K562 (cell line): ENCODE results near the gene PMVK. TPM values are rescaled to one million over a fixed set of nuclear protein-coding genes. Genes with fewer than 3 reads are reported as not detected.

Experiments
- CREM ChIP-seq: IDR thresholded peaks from 2 replicates; pipeline ENCODE4 v1.6.1; 2014; ENCODE audit warnings: antibody characterized with exemption, low read depth
- E2F4 ChIP-seq: sonication (generic); formaldehyde crosslinking; IDR thresholded peaks from 2 replicates; pipeline ENCODE4 v1.8.0; 2022; ENCODE audit warnings: mild to moderate bottlenecking, low read depth, missing genetic modification reagents
- FOXK2 ChIP-seq, 2 experiments: fragments of 450-650 bp; IDR thresholded peaks in 1 of 2; conservative IDR thresholded peaks in 1 of 2; 2 replicates each; pipeline ENCODE4 v1.6.1; 2016; ENCODE audit warnings: low read depth in 2 of 2, mild to moderate bottlenecking in 1 of 2
- GABPB1 ChIP-seq: sonication (generic); formaldehyde crosslinking; IDR thresholded peaks from 2 replicates; pipeline ENCODE4 v1.8.0; 2022; ENCODE audit warnings: mild to moderate bottlenecking, missing genetic modification reagents
- GATA2 ChIP-seq: sonication (generic); formaldehyde crosslinking; IDR thresholded peaks from 2 replicates; pipeline ENCODE4 v1.4.0; 2020; ENCODE audit warnings: mild to moderate bottlenecking, missing genetic modification reagents
- NR2C1 ChIP-seq, 2 experiments: fragments of 450-650 bp; IDR thresholded peaks; 2 replicates each; pipeline ENCODE4 v1.6.1; 2017; ENCODE audit warnings: mild to moderate bottlenecking in 2 of 2, antibody characterized with exemption in 1 of 2, inconsistent platforms in 1 of 2, missing compliant biosample characterization in 1 of 2, missing genetic modification characterization in 1 of 2
- PHF8 ChIP-seq: fragments of 200-600 bp; sonication (generic); IDR thresholded peaks from 2 replicates; pipeline ENCODE4 v1.6.1; 2012; ENCODE audit warnings: mixed run types, mild to moderate bottlenecking, inconsistent platforms, low read length, moderate library complexity, borderline replicate concordance
- RBBP5 ChIP-seq: fragments of 200-600 bp; sonication (generic); IDR thresholded peaks from 2 replicates; pipeline ENCODE4 v1.6.1; 2012; ENCODE audit warnings: borderline replicate concordance, mild to moderate bottlenecking, low read length, control low read depth, inconsistent platforms; ENCODE audit not compliant: insufficient read depth, poor library complexity, severe bottlenecking
- RBM14 ChIP-seq: fragments of 200-400 bp; formaldehyde crosslinking; IDR thresholded peaks from 2 replicates; pipeline ENCODE4 v1.6.1; 2018; ENCODE audit warnings: low read depth, mild to moderate bottlenecking, low read length, moderate library complexity, borderline replicate concordance; ENCODE audit not compliant: insufficient read depth
- RFX5 ChIP-seq: IDR thresholded peaks from 2 replicates; pipeline ENCODE4 v1.6.1; 2011; ENCODE audit warnings: low read depth, mild to moderate bottlenecking, improper control_type of control experiment, low read length
- SMAD1 ChIP-seq: fragments of 150-350 bp; IDR thresholded peaks from 2 replicates; pipeline ENCODE4 v1.6.1; 2014; ENCODE audit warnings: low read length, low read depth; ENCODE audit not compliant: partially characterized antibody
- SPI1 ChIP-seq: IDR thresholded peaks from 2 replicates; pipeline ENCODE4 v1.6.1; 2011; ENCODE audit warnings: low read depth, low read length, control low read depth, borderline replicate concordance
- TEAD1 ChIP-seq, 2 experiments: fragments of 450-650 bp in 1 of 2; sonication (generic) in 1 of 2; formaldehyde crosslinking; IDR thresholded peaks; 2 replicates each; pipeline versions ENCODE4 v1.4.0 to v1.8.0; 2020 to 2022; ENCODE audit warnings: mild to moderate bottlenecking in 2 of 2, missing genetic modification reagents in 1 of 2
- TFAM ChIP-seq: fragments of 250-450 bp; sonication (Bioruptor Pico); conservative IDR thresholded peaks from 2 replicates; pipeline ENCODE4 v1.5.0; 2021; ENCODE audit warnings: mild to moderate bottlenecking, moderate library complexity
- TRIM24 ChIP-seq, 2 experiments: fragments of 450-650 bp; IDR thresholded peaks; 2 replicates each; pipeline ENCODE4 v1.6.1; 2016
- ZFX ChIP-seq: sonication (generic); formaldehyde crosslinking; IDR thresholded peaks from 2 replicates; pipeline ENCODE4 v1.8.0; 2022; ENCODE audit warnings: mild to moderate bottlenecking, missing genetic modification reagents, moderate library complexity
- ZNF12 ChIP-seq: sonication (generic); formaldehyde crosslinking; IDR thresholded peaks from 2 replicates; pipeline ENCODE4 v1.4.0; 2020; ENCODE audit warnings: mild to moderate bottlenecking, missing genetic modification reagents
- ZNF431 ChIP-seq: sonication (generic); formaldehyde crosslinking; IDR thresholded peaks from 2 replicates; pipeline ENCODE4 v1.8.0; 2022; ENCODE audit warnings: mild to moderate bottlenecking, missing genetic modification reagents
- ZNF644 ChIP-seq: fragments of 200-800 bp; sonication (Bioruptor generic); IDR thresholded peaks from 2 replicates; pipeline ENCODE4 v1.6.1; 2016; ENCODE audit warnings: low read depth, missing genetic modification characterization, missing compliant biosample characterization
- polyA plus RNA-seq, 8 experiments: library from polyadenylated mRNA; depleted of rRNA in 4 of 8; stranded (reverse) in 5 of 8; unstranded in 3 of 8; fragments of >200 nt; fragmentation: Nextera tagmentation in 2 of 8; fragmentation: Illumina TruSeq in 1 of 8; extraction: Ambion mirVana in 2 of 8; extraction: Trizol in 1 of 8; gene quantifications; 2 replicates each; pipeline versions ENCODE4 v1.2.1 to v1.2.3, GENCODE V29; 2011 to 2014; ENCODE audit warnings: inconsistent platforms in 1 of 8, missing spikeins in 1 of 8
- total RNA-seq, 7 experiments: library from RNA; depleted of rRNA in 6 of 7; stranded (reverse); fragments of >200 nt in 6 of 7; fragmentation: Illumina TruSeq in 2 of 7; extraction: Trizol in 2 of 7; gene quantifications; 2 replicates each; pipeline versions ENCODE4 v1.2.1 to v1.2.3, GENCODE V29; 2011 to 2021; ENCODE audit warnings: low replicate concordance in 1 of 7
- TF ChIP-seq, protein P1 (sequence below): fragments of 450-650 bp; IDR thresholded peaks from 2 replicates; pipeline ENCODE4 v1.6.1; 2016
- TF ChIP-seq, protein P2 (sequence below): fragments of 250-450 bp; sonication (Bioruptor Pico); IDR thresholded peaks from 2 replicates; pipeline ENCODE4 v1.5.0; 2021
- TF ChIP-seq, protein P3 (sequence below): fragments of 200-800 bp; sonication (Bioruptor generic); IDR thresholded peaks from 2 replicates; pipeline ENCODE4 v1.6.1; 2017; ENCODE audit warnings: missing genetic modification characterization, missing compliant biosample characterization

The PMVK gene
- total and polyA plus RNA-seq, 9 of the 15 experiments (the other 6 are each of a cell fraction or from before 2014, with no cell fraction given), result 1.1 to 15.3 (median 6.3) TPM

DNA sequence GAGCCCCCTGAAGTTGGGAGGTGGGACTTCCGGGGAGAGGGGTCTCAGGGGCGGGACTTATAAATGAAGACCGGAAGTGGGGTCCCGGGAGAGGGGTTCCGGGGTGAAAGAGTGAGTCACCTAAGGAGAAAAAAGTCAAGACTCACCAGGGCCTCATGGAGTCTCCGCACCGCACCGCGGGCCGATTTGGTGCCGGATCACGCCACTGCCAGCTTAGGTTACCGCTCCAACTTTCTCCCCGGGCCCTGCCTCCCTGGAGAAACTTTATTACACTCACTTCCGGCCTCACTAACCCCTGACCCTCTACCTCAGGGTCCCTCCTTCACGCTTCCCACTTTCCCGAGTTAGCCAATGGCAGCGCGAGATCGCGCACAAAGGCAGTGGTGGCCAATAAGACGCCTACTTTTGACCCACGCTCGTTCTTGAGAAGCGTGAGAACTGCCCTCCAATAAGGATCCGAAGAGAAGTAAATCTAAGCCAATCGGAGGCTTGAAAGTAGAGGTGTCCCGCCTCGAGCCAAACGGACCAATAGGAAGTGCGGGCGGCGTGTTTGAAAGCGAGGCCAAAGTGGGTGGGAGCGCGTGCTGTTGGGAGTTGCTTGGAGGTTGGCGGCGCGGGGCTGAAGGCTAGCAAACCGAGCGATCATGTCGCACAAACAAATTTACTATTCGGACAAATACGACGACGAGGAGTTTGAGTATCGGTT lies 37.7 kb upstream of the PMVK start, which contains the start of gene CKS1B (continued):
- TF ChIP-seq RBM14, result no peak
- no peak for TF ChIP-seq GATA2 (CRISPR knock-in tag)
- TF ChIP-seq, protein P1, sequence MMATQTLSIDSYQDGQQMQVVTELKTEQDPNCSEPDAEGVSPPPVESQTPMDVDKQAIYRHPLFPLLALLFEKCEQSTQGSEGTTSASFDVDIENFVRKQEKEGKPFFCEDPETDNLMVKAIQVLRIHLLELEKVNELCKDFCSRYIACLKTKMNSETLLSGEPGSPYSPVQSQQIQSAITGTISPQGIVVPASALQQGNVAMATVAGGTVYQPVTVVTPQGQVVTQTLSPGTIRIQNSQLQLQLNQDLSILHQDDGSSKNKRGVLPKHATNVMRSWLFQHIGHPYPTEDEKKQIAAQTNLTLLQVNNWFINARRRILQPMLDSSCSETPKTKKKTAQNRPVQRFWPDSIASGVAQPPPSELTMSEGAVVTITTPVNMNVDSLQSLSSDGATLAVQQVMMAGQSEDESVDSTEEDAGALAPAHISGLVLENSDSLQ, result peak; percentile 85
- peak; percentile 86 for TF ChIP-seq PHF8
- TF ChIP-seq FOXK2 (conservative IDR thresholded peaks at IDR 0.05 in 1 of 2, IDR thresholded peaks at IDR 0.05 in 1 of 2; ENCODE audit: low read depth in 2 of 2), result peak; percentile 90; a peak in 1 of 4 replicates
- TF ChIP-seq CREM, result peak; percentile 78
- TF ChIP-seq, protein P2, sequence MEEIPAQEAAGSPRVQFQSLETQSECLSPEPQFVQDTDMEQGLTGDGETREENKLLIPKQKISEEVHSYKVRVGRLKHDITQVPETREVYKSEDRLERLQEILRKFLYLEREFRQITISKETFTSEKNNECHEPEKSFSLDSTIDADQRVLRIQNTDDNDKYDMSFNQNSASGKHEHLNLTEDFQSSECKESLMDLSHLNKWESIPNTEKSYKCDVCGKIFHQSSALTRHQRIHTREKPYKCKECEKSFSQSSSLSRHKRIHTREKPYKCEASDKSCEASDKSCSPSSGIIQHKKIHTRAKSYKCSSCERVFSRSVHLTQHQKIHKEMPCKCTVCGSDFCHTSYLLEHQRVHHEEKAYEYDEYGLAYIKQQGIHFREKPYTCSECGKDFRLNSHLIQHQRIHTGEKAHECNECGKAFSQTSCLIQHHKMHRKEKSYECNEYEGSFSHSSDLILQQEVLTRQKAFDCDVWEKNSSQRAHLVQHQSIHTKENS, result no peak
- peak; percentile 98 for TF ChIP-seq NR2C1 (IDR thresholded peaks at IDR 0.05)
- peak; percentile 98 for TF ChIP-seq NR2C1 (tag; IDR thresholded peaks at IDR 0.05)
- 0 out of 2 replicates have a peak, but pooled peaks have one; percentile 1 for TF ChIP-seq ZNF12 (CRISPR knock-in tag)
- TF ChIP-seq, protein P3, sequence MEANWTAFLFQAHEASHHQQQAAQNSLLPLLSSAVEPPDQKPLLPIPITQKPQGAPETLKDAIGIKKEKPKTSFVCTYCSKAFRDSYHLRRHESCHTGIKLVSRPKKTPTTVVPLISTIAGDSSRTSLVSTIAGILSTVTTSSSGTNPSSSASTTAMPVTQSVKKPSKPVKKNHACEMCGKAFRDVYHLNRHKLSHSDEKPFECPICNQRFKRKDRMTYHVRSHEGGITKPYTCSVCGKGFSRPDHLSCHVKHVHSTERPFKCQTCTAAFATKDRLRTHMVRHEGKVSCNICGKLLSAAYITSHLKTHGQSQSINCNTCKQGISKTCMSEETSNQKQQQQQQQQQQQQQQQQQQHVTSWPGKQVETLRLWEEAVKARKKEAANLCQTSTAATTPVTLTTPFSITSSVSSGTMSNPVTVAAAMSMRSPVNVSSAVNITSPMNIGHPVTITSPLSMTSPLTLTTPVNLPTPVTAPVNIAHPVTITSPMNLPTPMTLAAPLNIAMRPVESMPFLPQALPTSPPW, result peak; percentile 16; the same call in 1 of the 2 replicates
- TF ChIP-seq RBBP5, result peak; percentile 29
- peak; percentile 43; the same call in 1 of the 2 replicates for TF ChIP-seq SPI1
- peak; percentile 42 for TF ChIP-seq SMAD1
- peak; percentile 100 for TF ChIP-seq E2F4 (CRISPR knock-in tag)
- 0 out of 4 replicates have a peak, but pooled peaks of 1 of the 2 experiments have one; percentile 6 for TF ChIP-seq TRIM24 (IDR thresholded peaks at IDR 0.05)
- peak; percentile 88; the same call in 1 of the 2 replicates for TF ChIP-seq GABPB1
- TF ChIP-seq ZNF431 (CRISPR knock-in tag), result peak; percentile 86; the same call in 1 of the 2 replicates
- peak in 1 of 2 experiments; percentile 74; a peak in 1 of 4 replicates for TF ChIP-seq TEAD1 (CRISPR knock-in tag; IDR thresholded peaks at IDR 0.05)
- peak; percentile 90 for TF ChIP-seq ZFX (CRISPR knock-in tag)
- TF ChIP-seq RFX5, result no peak
- no peak for TF ChIP-seq TFAM
- TF ChIP-seq ZNF644 (tag), result no peak
